Transverse colon (tissue), 4 donors: ENCODE measurements around the gene CCNY. TPM values are rescaled to one million over a fixed set of nuclear protein-coding genes. Genes with fewer than 3 reads are reported as not detected.

Experiments used
- DNase-seq: peaks from one replicate; pipeline ENCODE4 v3.0.0-alpha.2; 2019
- H3K27ac ChIP-seq, 4 donors: fragments of 200-600 bp; sonication (generic); 2 replicates each; pipeline ENCODE4 v1.5.1; 2016 to 2018; ENCODE audit warnings: inconsistent platforms in 4 of 4
- H3K27me3 ChIP-seq: fragments of 200-600 bp; sonication (generic); 2 replicates; pipeline ENCODE4 v1.5.1; 2017; ENCODE audit warnings: inconsistent platforms
- H3K36me3 ChIP-seq, 4 donors: fragments of 200-600 bp; sonication (generic); 2 replicates each; pipeline ENCODE4 v1.5.1; 2017 to 2019; ENCODE audit warnings: inconsistent platforms in 4 of 4
- H3K4me1 ChIP-seq, 4 donors: fragments of 200-600 bp; sonication (generic); 2 replicates each; pipeline ENCODE4 v1.5.1; 2017 to 2020; ENCODE audit warnings: inconsistent platforms in 4 of 4
- H3K4me3 ChIP-seq, 4 donors: fragments of 200-600 bp; sonication (generic); 1 replicate in 1 of 4; 2 replicates in 3 of 4; pipeline versions ENCODE4 v1.5.1 to v1.6.1; 2017 to 2019; ENCODE audit warnings: inconsistent platforms in 4 of 4
- H3K9me3 ChIP-seq, 2 donors: fragments of 200-600 bp; sonication (generic); 2 replicates each; pipeline ENCODE4 v1.5.1; 2017 to 2019; ENCODE audit warnings: inconsistent platforms in 2 of 2
- EP300 ChIP-seq: sonication (generic); formaldehyde crosslinking; IDR thresholded peaks from one replicate; pipeline ENCODE4 v1.6.1; 2017; ENCODE audit warnings: antibody characterized with exemption, low read depth
- POLR2A ChIP-seq: fragments of 450-650 bp; IDR thresholded peaks from one replicate; pipeline ENCODE4 v1.6.1; 2016; ENCODE audit warnings: antibody characterized with exemption, mild to moderate bottlenecking, moderate library complexity
- POLR2AphosphoS5 ChIP-seq, 3 donors: sonication (generic); formaldehyde crosslinking; IDR thresholded peaks; one replicate each; pipeline ENCODE4 v1.6.1; 2016; ENCODE audit warnings: antibody characterized with exemption in 3 of 3
- whole genome bisulfite sequencing, 2 donors: methylation state at CpG; one replicate each; pipeline ENCODE4 v1.1.5; 2018; ENCODE audit warnings: low coverage in 1 of 2; 5-methylcytosine and 5-hydroxymethylcytosine counted together
- in situ Hi-C, 4 donors: fragments of 200-750 bp; cut with MboI; loops; one replicate each; pipeline versions ENCODE4 v1.15.0 to v1.15.1; 2017; ENCODE audit warnings: low sequenced_read_pairs in 3 of 4, low pct_ligation_motif_present in 1 of 4, low pct_unique_long_range_greater_than_20kb in 1 of 4
- intact Hi-C: fragments of 100-400 bp; cut with DNase I; formaldehyde crosslinking; loops from one replicate; pipeline ENCODE4 v1.15.1; 2023; ENCODE audit warnings: low total_unique reads
- total RNA-seq, 4 donors: library from RNA; depleted of rRNA; stranded (reverse); fragments of >200 nt; gene quantifications; one replicate each; pipeline ENCODE4 v1.1.0, GENCODE V29; 2016
- TF ChIP-seq, protein P1 (sequence below), 5 experiments: fragments of 200-600 bp in 3 of 5; fragments of 450-650 bp in 2 of 5; sonication (generic) in 3 of 5; IDR thresholded peaks; 1 replicate in 2 of 5; 2 replicates in 3 of 5; pipeline ENCODE4 v1.5.1; 2016 to 2017; ENCODE audit warnings: antibody characterized with exemption in 5 of 5, inconsistent platforms in 3 of 5, mild to moderate bottlenecking in 2 of 5, moderate library complexity in 1 of 5

CCNY gene
- total RNA-seq, 4 donors from 2014 or later, result 19.5 to 53.9 (median 41.4) TPM

DNA sequence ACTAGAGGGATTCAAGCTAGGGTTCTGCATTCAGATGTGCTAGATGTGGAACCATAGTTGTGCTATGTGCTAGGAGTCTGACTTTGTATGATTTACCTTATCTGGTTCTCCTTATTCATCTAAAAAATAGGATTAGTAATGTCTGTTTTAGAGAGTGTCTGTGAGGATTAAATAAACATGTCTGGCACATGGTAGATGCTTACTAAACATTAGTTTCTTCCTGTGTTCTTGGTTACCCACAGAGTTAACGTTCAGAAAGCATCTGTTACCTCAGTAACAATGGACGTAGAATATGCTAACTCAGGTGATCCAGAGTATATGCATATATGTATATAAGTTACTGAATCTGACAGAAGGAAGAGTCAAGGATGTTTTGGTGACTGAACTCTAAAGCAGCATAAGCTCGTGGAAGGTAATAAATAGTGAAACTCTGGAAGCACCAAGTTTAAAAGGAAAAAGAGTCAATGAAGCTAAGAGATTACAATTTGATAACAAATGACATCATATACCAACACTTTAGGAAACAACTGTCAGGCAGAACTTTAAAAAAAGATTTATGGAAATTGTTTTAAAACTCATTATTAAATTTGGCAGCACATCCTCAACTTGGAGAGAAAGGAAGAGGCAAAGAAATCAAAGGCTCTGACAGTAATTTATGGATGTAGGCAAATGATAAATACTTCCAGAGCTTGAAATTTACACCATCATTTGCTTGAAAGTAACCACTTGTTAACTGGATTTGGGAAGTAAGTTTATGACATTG, 127.0 kb downstream of the CCNY start:
- Histone ChIP-seq H3K36me3 (no peaks in the 10 kb centered on the region), H3K9me3 (no peaks in the 10 kb centered on the region), H3K4me1 (peaks cover 0 to 42% (median 25%) of the 10 kb centered on the region in 4 donors), H3K27me3 (no peaks in the 10 kb centered on the region), H3K27ac (no peak overlapping the region), H3K4me3 (no peak overlapping the region)
- no peak for TF ChIP-seq POLR2A
- no peak for DNase-seq
- intact Hi-C loops, result no loop called here
- 53 to 56% methylated on average over 3 of the region's 3 CpGs for WGBS, 2 donors
- in situ Hi-C loops, result no loop called here

- no peaks in the 10 kb centered on the region for H3K27me3 ChIP-seq
- in situ Hi-C loops (no loop called here), intact Hi-C loops (no loop called here)
- no peak for TF ChIP-seq EP300
- no peak for TF ChIP-seq POLR2A
- TF ChIP-seq, protein P1, sequence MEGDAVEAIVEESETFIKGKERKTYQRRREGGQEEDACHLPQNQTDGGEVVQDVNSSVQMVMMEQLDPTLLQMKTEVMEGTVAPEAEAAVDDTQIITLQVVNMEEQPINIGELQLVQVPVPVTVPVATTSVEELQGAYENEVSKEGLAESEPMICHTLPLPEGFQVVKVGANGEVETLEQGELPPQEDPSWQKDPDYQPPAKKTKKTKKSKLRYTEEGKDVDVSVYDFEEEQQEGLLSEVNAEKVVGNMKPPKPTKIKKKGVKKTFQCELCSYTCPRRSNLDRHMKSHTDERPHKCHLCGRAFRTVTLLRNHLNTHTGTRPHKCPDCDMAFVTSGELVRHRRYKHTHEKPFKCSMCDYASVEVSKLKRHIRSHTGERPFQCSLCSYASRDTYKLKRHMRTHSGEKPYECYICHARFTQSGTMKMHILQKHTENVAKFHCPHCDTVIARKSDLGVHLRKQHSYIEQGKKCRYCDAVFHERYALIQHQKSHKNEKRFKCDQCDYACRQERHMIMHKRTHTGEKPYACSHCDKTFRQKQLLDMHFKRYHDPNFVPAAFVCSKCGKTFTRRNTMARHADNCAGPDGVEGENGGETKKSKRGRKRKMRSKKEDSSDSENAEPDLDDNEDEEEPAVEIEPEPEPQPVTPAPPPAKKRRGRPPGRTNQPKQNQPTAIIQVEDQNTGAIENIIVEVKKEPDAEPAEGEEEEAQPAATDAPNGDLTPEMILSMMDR (IDR thresholded peaks at IDR 0.05), result no peak
- no peak for TF ChIP-seq POLR2AphosphoS5 (IDR thresholded peaks at IDR 0.05)
- no peak for DNase-seq
- H3K4me3 ChIP-seq, result no peak overlapping the region
- no peaks in the 10 kb centered on the region for H3K9me3 ChIP-seq
- H3K27ac ChIP-seq, result no peak overlapping the region
- peaks cover 0 to 39% (median 22%) of the 10 kb centered on the region in 4 donors for H3K4me1 ChIP-seq
- 92% methylated on average over 3 of the region's 3 CpGs; no CpG with 5 or more reads in 1 of the 2 donors for WGBS, 2 donors
- no peaks in the 10 kb centered on the region for H3K36me3 ChIP-seq
These were observed 127.6 kb downstream of the CCNY start for GRCh38 chr10:35463878-35464277.

GRCh38 chr10:35464825-35465456, 128.6 kb downstream of the CCNY start:
- WGBS, 2 donors, result 88 to 96% methylated on average over 11 of the region's 11 CpGs
- no peak overlapping the region for H3K27ac ChIP-seq
- H3K36me3 ChIP-seq, result no peaks in the 10 kb centered on the region
- intact Hi-C loops (no loop called here), in situ Hi-C loops (no loop called here)
- H3K9me3 ChIP-seq, result no peaks in the 10 kb centered on the region
- H3K4me1 ChIP-seq, result peaks cover 0 to 39% (median 20%) of the 10 kb centered on the region in 4 donors
- H3K4me3 ChIP-seq, result no peak overlapping the region
- H3K27me3 ChIP-seq, result no peaks in the 10 kb centered on the region
- DNase-seq, result no peak
- TF ChIP-seq POLR2AphosphoS5 (IDR thresholded peaks at IDR 0.05), result no peak
- TF ChIP-seq EP300, result no peak

DNA sequence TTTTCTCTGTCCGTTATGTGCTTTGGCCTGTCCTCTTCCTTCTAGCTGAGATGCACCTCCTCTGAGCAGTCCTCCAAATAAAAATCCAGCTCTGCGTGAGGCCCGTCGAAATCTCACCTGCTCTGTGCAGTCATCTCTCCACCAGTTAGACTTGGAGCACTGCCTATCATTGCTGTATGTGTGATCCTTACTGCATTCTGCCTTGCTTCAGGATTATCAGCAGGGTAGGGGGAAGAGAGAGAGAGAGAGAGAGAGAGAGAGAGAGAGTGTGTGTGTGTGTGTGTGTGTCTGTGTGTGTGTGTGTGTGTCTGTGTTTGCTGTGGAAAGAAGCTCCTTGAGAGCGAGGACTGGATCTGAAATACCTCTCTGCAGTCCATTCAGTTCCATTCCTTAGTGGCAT, 129.4 kb downstream of the CCNY start:
- Histone ChIP-seq H3K9me3 (no peaks in the 10 kb centered on the region), H3K4me3 (no peak overlapping the region), H3K27me3 (no peaks in the 10 kb centered on the region), H3K4me1 (peaks cover 4 to 42% (median 23%) of the 10 kb centered on the region in 4 donors), H3K36me3 (no peaks in the 10 kb centered on the region), H3K27ac (no peak overlapping the region)
- WGBS, 2 donors, result 83 to 93% methylated on average over 2 to 5 of the region's 5 CpGs
- intact Hi-C loops, result no loop called here
- TF ChIP-seq, protein P1 (IDR thresholded peaks at IDR 0.05), result no peak
- TF ChIP-seq POLR2A (no peak), EP300 (no peak), POLR2AphosphoS5 (IDR thresholded peaks at IDR 0.05) (no peak)
- in situ Hi-C loops, result no loop called here
- DNase-seq, result no peak

DNA sequence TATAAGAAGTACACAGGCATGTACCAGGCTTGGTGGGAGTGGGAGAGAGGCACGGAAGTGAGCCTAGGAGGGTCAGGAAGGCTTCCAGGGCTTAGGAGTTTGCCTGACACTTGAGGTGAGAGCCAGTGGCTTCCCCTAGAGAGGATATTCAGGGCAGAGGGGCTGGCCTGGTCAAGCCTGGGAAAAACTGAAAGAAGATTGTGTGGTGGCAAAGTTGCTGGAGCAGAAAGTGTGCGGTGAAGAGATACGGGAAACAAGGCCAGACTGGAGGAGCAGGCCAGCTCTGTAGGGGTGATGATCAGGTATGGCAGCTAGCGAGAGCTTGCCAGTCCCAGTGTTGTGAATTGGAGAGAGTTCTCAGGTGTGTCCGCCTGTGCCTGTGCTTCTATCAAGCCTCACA, 129.9 kb downstream of the CCNY start:
- H3K4me1 ChIP-seq, result peaks cover 4 to 37% (median 22%) of the 10 kb centered on the region in 4 donors
- DNase-seq, result no peak
- H3K27me3 ChIP-seq, result no peaks in the 10 kb centered on the region
- H3K27ac ChIP-seq, result no peak overlapping the region
- H3K36me3 ChIP-seq, result no peaks in the 10 kb centered on the region
- in situ Hi-C loops, result no loop called here
- TF ChIP-seq EP300 (no peak), POLR2AphosphoS5 (IDR thresholded peaks at IDR 0.05) (no peak), POLR2A (no peak)
- TF ChIP-seq, protein P1 (IDR thresholded peaks at IDR 0.05), result no peak
- intact Hi-C loops, result no loop called here
- no peaks in the 10 kb centered on the region for H3K9me3 ChIP-seq
- 83 to 97% methylated on average over 1 to 5 of the region's 5 CpGs for WGBS, 2 donors
- no peak overlapping the region for H3K4me3 ChIP-seq
